HUDEP-2 (cell line): ENCODE results near the gene IP6K1.
"Not testable (repeated sequence)": the region's sequence is repeated elsewhere in the genome, so short reads cannot be mapped to it uniquely, and the experiment has no call there.

Experiments used
- DNase-seq, 76 experiments: peaks; one replicate each; lab custom pipeline; 2025; ENCODE audit not compliant: unreplicated experiment in 76 of 76; lab: John Stamatoyannopoulos, UW

IP6K1 gene

DNA sequence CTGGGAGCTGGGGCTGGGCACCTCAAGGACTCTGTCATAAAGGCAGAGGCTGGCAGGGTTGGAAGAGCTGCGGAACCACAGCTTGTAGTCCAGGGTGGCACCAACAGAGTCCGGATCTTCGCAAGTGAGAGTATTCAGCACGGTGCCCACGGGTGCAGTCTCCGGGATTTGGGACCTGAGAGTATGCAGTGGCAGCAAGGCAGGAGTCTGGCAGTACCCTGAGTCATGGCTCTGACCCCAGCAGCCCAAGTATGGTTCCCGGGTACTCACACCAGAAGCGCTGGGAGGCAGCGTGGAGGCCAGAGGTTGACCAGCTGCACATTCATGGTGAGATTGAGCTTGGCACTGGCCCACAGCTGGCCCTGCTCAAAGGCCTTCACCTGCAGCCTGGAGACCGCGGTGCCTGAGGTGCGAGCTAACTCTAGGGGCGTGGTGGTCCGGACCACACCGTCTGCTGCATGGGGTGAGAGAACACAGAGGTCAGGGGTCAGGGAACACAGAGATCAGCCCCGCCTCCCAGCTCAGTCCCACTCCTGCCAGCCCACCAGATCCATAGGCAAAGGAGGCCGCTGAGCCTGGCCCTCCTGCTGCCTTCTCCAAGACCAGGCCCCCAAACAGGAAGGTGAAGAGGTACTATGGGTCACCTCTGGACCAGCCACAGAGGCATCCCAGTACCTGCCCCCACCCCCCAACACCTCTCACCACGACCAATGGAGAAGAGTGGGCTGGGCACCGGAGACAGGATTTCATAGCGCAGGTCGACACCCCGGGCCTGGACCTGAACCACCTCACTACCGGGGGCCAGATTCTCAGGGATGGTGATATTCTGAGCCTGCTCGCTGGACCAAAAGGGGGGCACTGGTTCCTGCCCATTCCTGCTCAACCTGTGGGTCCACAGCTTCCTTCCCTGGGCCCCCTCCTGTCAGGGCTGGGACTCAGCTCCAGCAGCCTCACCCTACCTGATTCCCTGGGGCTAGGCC lies 8.9 kb upstream of the IP6K1 start:
- DNase-seq, result no peak

DNA sequence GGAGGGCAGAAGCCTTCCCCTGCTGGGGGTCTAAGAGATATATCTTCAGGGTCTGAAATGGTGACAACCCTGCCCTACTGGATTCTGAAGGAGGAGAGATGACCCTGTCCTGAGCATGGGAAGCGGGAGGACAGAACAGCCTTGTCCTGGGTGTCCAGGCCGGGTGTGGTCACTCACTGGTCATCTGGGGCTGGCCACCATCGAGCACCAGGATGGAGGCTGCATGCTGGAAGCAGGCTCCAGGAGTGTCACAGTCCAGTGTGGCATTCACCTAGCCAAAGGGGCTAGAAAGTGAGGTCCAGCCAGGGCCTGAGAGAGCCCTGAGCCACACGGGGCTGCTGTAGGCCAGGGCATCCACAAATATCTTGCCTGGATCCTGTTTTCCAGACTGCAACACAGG lies 8.1 kb upstream of the IP6K1 start:
- DNase-seq, result no peak

GRCh38 chr3:49793486-49794085 lies 7.2 kb upstream of the IP6K1 start:
- DNase-seq, result no peak

DNA sequence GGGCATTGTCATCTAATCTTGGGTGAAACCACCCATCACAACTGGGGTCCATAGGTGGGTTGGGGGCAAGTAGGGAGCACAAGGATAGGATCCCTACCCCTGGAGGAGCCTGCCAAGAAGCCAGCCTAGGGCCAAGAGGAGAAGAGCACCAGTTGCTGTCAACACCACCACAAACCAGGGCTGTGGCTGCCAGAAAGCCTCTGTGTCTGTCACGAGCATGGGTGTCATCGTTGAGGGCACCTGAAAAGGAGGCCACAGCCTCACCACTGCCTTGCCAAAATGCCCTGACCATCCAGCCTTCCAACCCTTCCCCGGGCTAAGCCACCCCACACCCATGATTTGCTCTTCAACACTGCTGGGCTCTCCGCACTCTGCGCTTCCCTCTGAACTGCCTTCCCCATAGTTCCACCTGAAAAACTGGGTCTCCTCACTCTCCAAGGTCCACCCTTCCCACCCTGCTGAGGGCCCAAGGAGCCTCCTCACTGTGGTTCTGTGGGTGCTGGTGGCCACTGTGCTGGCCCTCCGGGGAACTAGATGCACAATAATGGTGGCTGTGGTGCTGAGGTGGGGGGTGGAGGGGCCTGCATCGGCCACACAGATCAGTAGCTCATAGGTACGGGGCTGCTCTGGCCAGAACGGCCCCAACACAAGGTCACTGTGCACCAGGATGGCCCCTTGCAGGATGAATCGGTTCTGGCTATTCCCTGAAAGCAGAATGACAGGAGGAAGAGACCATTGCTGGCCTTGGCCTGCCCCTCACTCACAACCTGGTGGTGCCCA lies 6.2 kb upstream of the IP6K1 start:
- DNase-seq, result no peak

- no peak for DNase-seq
Observed at GRCh38 chr3:49791571-49791970, 5.2 kb upstream of the IP6K1 start.

GRCh38 chr3:49790626-49791411 lies 4.5 kb upstream of the IP6K1 start:
- DNase-seq, result no peak

DNA sequence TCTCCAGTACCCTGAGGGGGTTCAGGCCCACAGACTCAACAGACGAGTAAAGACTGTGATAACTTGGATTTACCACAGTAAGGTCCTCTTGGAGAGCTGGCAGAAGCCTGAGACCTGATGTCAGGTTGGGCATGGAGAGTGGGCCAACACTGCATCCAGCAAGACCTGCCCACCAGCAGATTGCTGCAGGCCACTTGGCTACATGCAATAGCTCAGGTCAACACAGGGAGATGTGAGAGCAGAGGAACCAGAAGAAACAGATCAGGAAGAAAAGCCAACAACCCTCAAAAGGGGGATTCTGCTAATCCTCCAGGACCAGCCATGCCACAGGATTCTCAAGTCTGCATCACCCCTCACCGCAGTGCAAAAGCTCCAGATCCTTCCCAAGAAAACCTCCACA lies 1.7 kb upstream of the IP6K1 start:
- DNase-seq, result no peak

DNA sequence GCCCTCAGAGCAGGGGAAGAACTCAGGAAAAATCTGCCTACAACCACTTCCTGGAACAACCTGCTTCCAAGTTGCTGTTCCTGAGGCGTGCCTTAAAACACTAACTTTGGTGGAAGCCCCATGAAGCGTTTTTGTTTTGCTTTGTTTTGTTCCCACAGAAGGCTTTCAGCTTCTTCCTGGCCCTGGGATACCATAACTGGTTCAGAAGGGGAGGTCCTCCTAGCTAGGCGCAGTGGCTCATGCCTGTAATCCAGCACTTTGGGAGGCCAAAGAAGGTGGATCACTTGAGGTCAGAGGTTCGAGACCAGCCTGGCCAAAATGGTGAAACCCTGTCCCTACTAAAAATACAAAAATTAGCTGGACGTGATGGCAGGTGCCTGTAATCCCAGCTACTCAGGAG lies 1.2 kb upstream of the IP6K1 start:
- no peak for DNase-seq

- DNase-seq, result peak in 3 of 76 experiments; percentile 7 to 24 (median 17)
Observed at GRCh38 chr3:49787182-49787464, 781 bp upstream of the IP6K1 start.

DNA sequence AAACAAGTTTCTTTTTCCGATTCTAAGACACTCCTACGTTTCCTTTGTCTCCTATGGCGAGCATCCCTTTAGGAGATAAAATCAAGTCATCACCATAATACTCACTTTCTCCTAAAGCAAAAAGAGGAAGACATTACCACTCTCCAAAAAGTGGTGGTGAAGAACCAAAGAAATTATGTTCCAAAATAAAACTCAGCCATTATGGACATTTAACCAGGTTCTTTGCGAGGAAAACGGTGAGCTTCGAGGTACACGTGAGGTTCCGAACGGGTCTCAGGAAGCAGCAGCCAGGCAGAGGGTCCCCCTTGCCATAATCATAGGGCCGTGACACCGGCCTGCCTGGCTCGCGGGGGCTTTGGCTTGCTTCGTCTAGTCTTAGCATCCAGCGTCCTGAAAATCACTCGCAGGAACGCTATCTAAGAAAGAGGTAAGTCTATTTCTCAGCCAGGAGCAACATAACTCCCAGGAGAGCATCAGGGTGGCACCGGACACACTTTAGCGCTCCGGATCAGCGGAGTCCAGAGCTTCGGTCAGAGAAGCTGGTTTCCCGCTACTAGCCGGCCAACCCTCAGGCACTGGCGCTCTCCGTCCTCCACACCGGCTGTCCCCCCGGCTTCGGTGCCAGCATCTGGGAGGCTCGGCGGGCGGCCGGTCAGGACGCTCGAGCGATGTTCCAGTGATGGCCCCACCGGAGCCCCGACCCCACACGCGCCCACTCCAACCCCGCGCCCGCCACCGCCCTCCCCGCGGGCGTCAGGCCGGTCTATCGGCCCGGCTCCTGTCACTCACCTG lies 581 bp downstream of the IP6K1 start:
- DNase-seq, result peak in 8 of 76 experiments; percentile 29 to 54 (median 46)

DNA sequence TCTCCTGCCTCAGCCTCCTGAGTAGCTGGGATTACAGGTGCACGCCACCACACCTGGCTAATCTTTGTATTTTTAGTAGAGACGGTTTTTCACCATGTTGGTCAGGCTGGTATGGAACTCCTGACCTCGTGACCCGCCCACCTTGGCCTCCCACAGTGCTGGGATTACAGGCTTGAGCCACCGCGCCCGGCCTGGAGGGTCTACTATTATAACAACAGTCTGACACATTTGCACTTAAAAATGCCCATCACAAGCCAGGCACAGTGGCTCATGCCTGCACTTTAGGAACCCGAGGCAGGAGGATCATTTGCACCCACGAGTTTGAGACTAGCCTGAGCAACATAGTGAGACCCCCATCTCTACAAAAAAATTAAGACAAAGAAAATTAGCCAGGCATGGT lies 4.1 kb downstream of the IP6K1 start:
- not testable (repeated sequence) for DNase-seq

DNA sequence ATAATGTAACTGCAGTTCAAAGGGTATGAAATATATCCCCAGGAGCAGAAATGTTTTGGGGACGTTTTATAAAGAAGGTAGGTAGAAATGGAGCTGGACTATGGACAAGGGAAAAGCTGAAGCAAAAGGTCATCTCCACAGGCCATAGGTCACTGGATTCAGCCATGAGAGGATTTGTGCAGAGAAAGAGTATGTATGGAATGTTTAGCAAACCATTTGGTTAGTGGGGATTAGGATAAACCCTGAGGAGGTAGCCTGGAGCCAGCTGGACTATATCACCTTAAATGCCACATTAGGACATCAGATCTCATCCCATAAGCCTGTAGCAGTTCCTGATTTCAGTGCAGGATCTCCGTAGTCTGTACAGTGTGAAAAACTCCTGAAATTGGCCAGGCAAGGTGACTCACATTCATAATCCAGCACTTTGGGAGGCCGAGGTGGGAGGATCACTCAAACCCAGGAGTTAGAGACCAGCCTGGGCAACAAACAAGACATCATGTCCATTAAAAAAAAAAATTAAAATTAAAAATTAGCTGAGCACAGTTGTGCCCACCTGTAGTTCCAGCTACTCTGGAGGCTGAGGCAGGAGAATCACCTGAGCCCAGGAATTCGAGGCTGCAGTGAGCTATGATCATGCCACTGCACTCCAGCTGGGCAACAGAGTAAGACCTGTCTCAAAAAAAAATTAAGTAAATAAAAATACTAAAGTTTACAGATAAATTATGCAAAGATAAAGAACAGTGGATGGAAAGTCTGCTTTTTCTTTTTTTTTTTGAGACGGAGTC lies 4.7 kb downstream of the IP6K1 start:
- no peak for DNase-seq

DNA sequence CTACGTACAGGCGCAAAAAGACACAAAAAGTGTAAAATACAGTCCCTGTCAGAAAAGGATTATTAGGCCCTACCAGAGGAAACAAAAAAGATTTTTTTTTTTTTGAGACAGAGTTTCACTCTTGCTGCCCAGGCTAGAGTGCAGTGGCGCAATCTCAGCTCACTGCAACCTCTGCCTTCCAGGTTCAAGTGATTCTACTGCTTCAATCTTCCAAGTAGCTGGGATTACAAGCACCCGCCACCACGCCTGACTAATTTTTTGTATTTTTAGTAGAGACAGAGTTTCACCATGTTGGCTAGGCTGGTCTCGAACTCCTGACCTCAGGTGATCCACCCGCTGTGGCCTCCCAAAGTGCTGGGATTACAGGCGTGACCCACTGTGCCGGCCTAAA lies 5.4 kb downstream of the IP6K1 start:
- DNase-seq, result not testable (repeated sequence)

DNA sequence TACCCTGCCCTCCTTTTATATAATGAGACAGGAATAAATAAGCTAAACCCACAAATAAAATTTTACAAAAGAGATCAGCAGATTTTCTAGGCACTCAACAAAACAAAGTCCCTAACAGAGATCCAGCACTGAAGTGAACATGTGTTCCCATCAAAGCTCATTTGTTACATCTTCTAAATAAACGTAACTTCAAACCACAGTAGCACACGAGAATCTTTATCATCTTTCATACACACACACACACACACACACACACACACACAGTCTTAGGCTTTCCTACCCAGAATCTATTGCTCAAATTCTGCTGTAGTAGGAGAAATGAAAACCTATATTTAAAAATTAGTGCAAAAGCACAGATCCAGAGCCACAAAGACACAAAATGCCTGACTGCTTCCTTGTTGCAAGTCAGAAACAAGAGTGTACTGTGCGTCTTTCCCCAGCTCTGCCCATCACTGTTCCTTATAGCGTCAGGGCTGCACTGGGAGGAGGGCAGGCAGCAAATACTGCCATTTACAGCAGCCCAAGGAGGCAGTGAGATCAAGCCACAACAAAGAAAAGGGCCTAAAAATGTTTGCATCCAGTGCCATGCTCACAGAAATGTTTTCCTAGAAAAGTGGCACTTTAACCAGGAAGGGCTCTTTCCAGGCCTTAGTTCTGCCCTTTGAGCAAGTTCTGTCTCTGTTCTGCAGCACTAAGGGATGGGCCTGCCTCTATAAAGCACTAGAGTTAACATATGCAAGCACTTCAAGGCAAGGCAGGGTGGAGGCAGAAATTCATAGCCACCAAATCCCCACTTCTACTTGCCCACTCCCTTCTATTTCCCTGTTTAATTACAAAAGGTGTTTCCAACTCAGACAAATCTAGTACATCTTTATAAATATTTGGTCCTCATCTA lies 6.0 kb downstream of the IP6K1 start:
- DNase-seq, result no peak

GRCh38 chr3:49779358-49780079 lies 6.8 kb downstream of the IP6K1 start:
- DNase-seq, result no peak

DNA sequence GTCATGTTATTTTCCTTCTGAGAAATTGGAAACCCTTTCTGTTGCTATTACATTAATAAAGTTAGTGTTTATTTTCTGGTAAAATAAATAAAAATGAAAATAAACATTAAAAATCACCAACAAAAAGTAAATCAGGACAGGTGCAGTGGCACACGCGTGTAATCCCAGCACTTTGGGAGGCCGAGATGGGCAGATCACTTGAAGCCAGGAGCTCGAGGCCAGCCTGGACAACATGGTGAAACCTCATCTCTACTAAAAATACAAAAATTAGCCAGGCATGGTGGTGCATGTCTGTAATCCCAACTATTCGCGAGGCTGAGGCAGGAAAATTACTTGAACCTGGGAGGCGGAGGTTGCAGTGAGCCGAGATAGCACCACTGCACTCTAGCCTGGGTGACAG lies 10.2 kb downstream of the IP6K1 start:
- DNase-seq, result not testable (repeated sequence)

DNA sequence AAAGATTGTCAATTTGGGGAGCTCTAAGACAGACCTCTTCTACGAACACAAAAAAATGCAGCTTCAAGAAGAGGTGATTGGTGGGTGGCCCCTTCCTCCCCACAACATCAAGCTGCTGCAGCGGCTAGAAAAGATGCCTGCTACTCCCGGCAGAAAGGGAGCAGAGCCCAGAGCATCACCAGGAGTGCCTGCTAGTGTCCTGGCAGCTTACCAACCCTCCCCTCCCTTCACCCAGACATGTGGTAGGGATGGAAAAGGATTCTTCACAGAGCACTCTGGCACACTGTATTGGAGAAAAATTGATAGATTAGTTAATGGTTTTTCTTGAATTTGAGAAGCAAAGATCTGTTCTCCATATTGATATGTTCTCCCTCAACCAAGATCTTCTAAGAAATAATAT lies 10.8 kb downstream of the IP6K1 start:
- no peak for DNase-seq

- no peak for DNase-seq
Observed at GRCh38 chr3:49772703-49773102, 13.6 kb downstream of the IP6K1 start.
